ENCODE data around the gene RNF121. TPM values are rescaled to one million over a fixed set of nuclear protein-coding genes. Genes with fewer than 3 reads are reported as not detected.

The RNF121 gene
- total and polyA plus RNA-seq, 2 of the 13 experiments (the other 11 are each of a cell fraction or from before 2014, with no cell fraction given), result 28.6 to 44.3 TPM

- no peak for TF ChIP-seq UBTF (CRISPR knock-in tag; IDR thresholded peaks at IDR 0.05)
- no peak for TF ChIP-seq ZNF337 (CRISPR knock-in tag; IDR thresholded peaks at IDR 0.05; ENCODE audit: borderline replicate concordance, low read depth)
- no peak for TF ChIP-seq MYPOP (CRISPR knock-in tag; IDR thresholded peaks at IDR 0.05)
- 0 out of 2 replicates have a peak, but pooled peaks have one; percentile 32 for TF ChIP-seq ZNF747 (CRISPR knock-in tag; IDR thresholded peaks at IDR 0.05; ENCODE audit: borderline replicate concordance)
- TF ChIP-seq DMTF1 (CRISPR knock-in tag; IDR thresholded peaks at IDR 0.05), result no peak
- TF ChIP-seq ZNF224 (CRISPR knock-in tag; IDR thresholded peaks at IDR 0.05), result no peak
- TF ChIP-seq NFAT5 (CRISPR knock-in tag; IDR thresholded peaks at IDR 0.05), result no peak
- no peak for TF ChIP-seq RFX1 (IDR thresholded peaks at IDR 0.05)
- no peak for TF ChIP-seq CAMTA2 (CRISPR knock-in tag; IDR thresholded peaks at IDR 0.05; ENCODE audit: borderline replicate concordance)
- peak; percentile 95 for TF ChIP-seq HNF4A (CRISPR knock-in tag; IDR thresholded peaks at IDR 0.05)
- TF ChIP-seq THAP8 (CRISPR knock-in tag; IDR thresholded peaks at IDR 0.05; ENCODE audit: borderline replicate concordance), result no peak
- TF ChIP-seq ZNF446 (CRISPR knock-in tag; IDR thresholded peaks at IDR 0.05), result no peak
- no peak for TF ChIP-seq HNRNPUL1 (IDR thresholded peaks at IDR 0.05; ENCODE audit: low read depth, low read length)
- TF ChIP-seq MAX (IDR thresholded peaks at IDR 0.05), result no peak
- no peak for TF ChIP-seq GMEB2 (CRISPR knock-in tag; IDR thresholded peaks at IDR 0.05; ENCODE audit: low read depth)
- TF ChIP-seq DNMT3B (CRISPR knock-in tag; conservative IDR thresholded peaks at IDR 0.05), result no peak
- TF ChIP-seq STAT5B (CRISPR knock-in tag; IDR thresholded peaks at IDR 0.05), result no peak
Measured at GRCh38 chr11:71947498-71947897, 18.7 kb downstream of the RNF121 start (continued).

All from HepG2 (cell line).